ENCODE measurements around the gene NPLOC4. TPM values are rescaled to one million over a fixed set of nuclear protein-coding genes. Genes with fewer than 3 reads are reported as not detected.

Gene NPLOC4
- total RNA-seq, 1 donor from 2014 or later, result 86.4 TPM

GRCh38 chr17:81575836-81576235 lies 61.1 kb downstream of the NPLOC4 start:
- DNase-seq, result no peak
- no peak for ATAC-seq
- intact Hi-C loops (cut with micrococcal nuclease), result no loop called here

- DNase-seq (no peak), ATAC-seq (no peak)
- intact Hi-C loops (cut with micrococcal nuclease), result no loop called here
These were observed 62.3 kb downstream of the NPLOC4 start for GRCh38 chr17:81574643-81574956.

GRCh38 chr17:81573794-81574642 lies 62.9 kb downstream of the NPLOC4 start:
- ATAC-seq (no peak), DNase-seq (no peak)
- intact Hi-C loops (cut with micrococcal nuclease), result no loop called here

- ATAC-seq, result no peak
- intact Hi-C loops (cut with micrococcal nuclease), result no loop called here
- no peak for DNase-seq
These were observed 64.2 kb downstream of the NPLOC4 start for GRCh38 chr17:81572563-81573168.

- ATAC-seq, result no peak
- no peak for DNase-seq
- intact Hi-C loops (cut with micrococcal nuclease), result no loop called here
These were observed 65.9 kb downstream of the NPLOC4 start for GRCh38 chr17:81570964-81571363.

GRCh38 chr17:81569986-81570514 lies 66.9 kb downstream of the NPLOC4 start:
- DNase-seq (no peak), ATAC-seq (no peak)
- intact Hi-C loops (cut with micrococcal nuclease), result no loop called here

GRCh38 chr17:81568416-81568815 lies 68.5 kb downstream of the NPLOC4 start:
- ATAC-seq (no peak), DNase-seq (no peak)
- intact Hi-C loops (cut with micrococcal nuclease), result no loop called here

GRCh38 chr17:81567191-81567590 lies 69.7 kb downstream of the NPLOC4 start:
- intact Hi-C loops (cut with micrococcal nuclease), result no loop called here
- ATAC-seq (no peak), DNase-seq (no peak)

- ATAC-seq (peak; percentile 73), DNase-seq (peak; percentile 78)
- intact Hi-C loops (cut with micrococcal nuclease), result no loop called here
These were observed 70.3 kb downstream of the NPLOC4 start for GRCh38 chr17:81566461-81567126.

- ATAC-seq (no peak), DNase-seq (no peak)
- intact Hi-C loops (cut with micrococcal nuclease), result no loop called here
These were observed 71.7 kb downstream of the NPLOC4 start for GRCh38 chr17:81565231-81565630.

- ATAC-seq, result no peak
- no peak for DNase-seq
- intact Hi-C loops (cut with micrococcal nuclease), result no loop called here
These were observed 72.1 kb downstream of the NPLOC4 start for GRCh38 chr17:81564778-81565177.

- intact Hi-C loops (cut with micrococcal nuclease), result no loop called here
- DNase-seq (no peak), ATAC-seq (no peak)
These were observed 72.9 kb downstream of the NPLOC4 start for GRCh38 chr17:81563861-81564586.

- intact Hi-C loops (cut with micrococcal nuclease), result no loop called here
- no peak for ATAC-seq
- DNase-seq, result no peak
These were observed 75.4 kb downstream of the NPLOC4 start for GRCh38 chr17:81561494-81561885.

- ATAC-seq (peak; percentile 69), DNase-seq (peak; percentile 69)
- intact Hi-C loops (cut with micrococcal nuclease), result no loop called here
These were observed 77.7 kb downstream of the NPLOC4 start for GRCh38 chr17:81558941-81559806.

GRCh38 chr17:81558115-81558468 lies 78.8 kb downstream of the NPLOC4 start:
- DNase-seq (no peak), ATAC-seq (no peak)
- intact Hi-C loops (cut with micrococcal nuclease), result no loop called here

- ATAC-seq (peak; percentile 4), DNase-seq (no peak)
- intact Hi-C loops (cut with micrococcal nuclease), result no loop called here
These were observed 79.4 kb downstream of the NPLOC4 start for GRCh38 chr17:81557276-81558114.

GRCh38 chr17:81556863-81557262 lies 80.0 kb downstream of the NPLOC4 start:
- DNase-seq (peak; percentile 12), ATAC-seq (no peak)
- intact Hi-C loops (cut with micrococcal nuclease), result no loop called here

GRCh38 chr17:81556175-81556691 lies 80.7 kb downstream of the NPLOC4 start:
- ATAC-seq (peak; percentile 51), DNase-seq (peak; percentile 33)
- intact Hi-C loops (cut with micrococcal nuclease), result no loop called here
